Measurements from ENCODE around the gene USP17L24. TPM values are rescaled to one million over a fixed set of nuclear protein-coding genes. Genes with fewer than 3 reads are reported as not detected.
"Not testable (repeated sequence)": the region's sequence is repeated elsewhere in the genome, so short reads cannot be mapped to it uniquely, and the experiment has no call there.

USP17L24 gene, protein sequence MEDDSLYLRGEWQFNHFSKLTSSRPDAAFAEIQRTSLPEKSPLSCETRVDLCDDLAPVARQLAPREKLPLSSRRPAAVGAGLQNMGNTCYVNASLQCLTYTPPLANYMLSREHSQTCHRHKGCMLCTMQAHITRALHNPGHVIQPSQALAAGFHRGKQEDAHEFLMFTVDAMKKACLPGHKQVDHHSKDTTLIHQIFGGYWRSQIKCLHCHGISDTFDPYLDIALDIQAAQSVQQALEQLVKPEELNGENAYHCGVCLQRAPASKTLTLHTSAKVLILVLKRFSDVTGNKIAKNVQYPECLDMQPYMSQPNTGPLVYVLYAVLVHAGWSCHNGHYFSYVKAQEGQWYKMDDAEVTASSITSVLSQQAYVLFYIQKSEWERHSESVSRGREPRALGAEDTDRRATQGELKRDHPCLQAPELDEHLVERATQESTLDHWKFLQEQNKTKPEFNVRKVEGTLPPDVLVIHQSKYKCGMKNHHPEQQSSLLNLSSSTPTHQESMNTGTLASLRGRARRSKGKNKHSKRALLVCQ
- total RNA-seq: not detected

GRCh38 chr4:9324865-9325264 lies at the start of gene USP17L24:
USP17L24 (plus strand) TSS chr4:9325165; CDS start chr4:9325165, 0 bp downstream.
- CTCF ChIA-PET, POLR2A ChIA-PET: not testable (repeated sequence)

- POLR2A ChIA-PET, CTCF ChIA-PET: not testable (repeated sequence)
Observed at GRCh38 chr4:9324191-9324590, 774 bp upstream of the USP17L24 start.

- CTCF ChIA-PET, POLR2A ChIA-PET: not testable (repeated sequence)
Observed at GRCh38 chr4:9329611-9330010, 4.6 kb downstream of the USP17L24 start, which contains the start of gene USP17L25. USP17L25 (plus strand) TSS chr4:9329911; CDS start chr4:9329911, 0 bp downstream.

DNA sequence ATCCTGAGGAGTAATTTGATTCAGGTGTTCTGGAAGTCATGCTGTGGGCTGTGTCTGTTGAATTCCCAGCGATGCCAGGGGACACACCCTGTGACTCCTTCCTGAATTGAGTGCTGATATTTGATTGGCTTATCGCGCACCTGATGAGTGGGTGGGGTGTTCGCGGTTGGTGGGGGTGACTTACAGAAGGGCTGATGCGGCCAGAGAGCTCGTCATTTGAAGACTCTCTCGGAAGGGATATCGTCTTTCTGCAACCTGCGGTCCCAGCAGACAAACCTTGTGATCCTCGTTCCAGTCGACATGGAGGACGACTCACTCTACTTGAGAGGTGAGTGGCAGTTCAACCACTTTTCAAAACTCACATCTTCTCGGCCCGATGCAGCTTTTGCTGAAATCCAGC lies 9.4 kb downstream of the USP17L24 start, which contains the start of gene USP17L26:
TSS of gene USP17L26 (plus strand) at position 301 of the 400 bp plus-strand sequence. CDS start at position 301, 0 bp downstream.
- CTCF ChIA-PET, POLR2A ChIA-PET: not testable (repeated sequence)

DNA sequence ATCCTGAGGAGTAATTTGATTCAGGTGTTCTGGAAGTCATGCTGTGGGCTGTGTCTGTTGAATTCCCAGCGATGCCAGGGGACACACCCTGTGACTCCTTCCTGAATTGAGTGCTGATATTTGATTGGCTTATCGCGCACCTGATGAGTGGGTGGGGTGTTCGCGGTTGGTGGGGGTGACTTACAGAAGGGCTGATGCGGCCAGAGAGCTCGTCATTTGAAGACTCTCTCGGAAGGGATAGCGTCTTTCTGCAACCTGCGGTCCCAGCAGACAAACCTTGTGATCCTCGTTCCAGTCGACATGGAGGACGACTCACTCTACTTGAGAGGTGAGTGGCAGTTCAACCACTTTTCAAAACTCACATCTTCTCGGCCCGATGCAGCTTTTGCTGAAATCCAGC lies 14.1 kb downstream of the USP17L24 start, which contains the start of gene USP17L5:
TSS of gene USP17L5 (plus strand) at position 301 of the 400 bp plus-strand sequence. CDS start at position 301, 0 bp downstream.
- POLR2A ChIA-PET, CTCF ChIA-PET: not testable (repeated sequence)

DNA sequence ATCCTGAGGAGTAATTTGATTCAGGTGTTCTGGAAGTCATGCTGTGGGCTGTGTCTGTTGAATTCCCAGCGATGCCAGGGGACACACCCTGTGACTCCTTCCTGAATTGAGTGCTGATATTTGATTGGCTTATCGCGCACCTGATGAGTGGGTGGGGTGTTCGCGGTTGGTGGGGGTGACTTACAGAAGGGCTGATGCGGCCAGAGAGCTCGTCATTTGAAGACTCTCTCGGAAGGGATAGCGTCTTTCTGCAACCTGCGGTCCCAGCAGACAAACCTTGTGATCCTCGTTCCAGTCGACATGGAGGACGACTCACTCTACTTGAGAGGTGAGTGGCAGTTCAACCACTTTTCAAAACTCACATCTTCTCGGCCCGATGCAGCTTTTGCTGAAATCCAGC lies 18.9 kb downstream of the USP17L24 start, which contains the start of gene USP17L27:
TSS of gene USP17L27 (plus strand) at position 301 of the 400 bp plus-strand sequence. CDS start at position 301, 0 bp downstream.
- POLR2A ChIA-PET, CTCF ChIA-PET: not testable (repeated sequence)

DNA sequence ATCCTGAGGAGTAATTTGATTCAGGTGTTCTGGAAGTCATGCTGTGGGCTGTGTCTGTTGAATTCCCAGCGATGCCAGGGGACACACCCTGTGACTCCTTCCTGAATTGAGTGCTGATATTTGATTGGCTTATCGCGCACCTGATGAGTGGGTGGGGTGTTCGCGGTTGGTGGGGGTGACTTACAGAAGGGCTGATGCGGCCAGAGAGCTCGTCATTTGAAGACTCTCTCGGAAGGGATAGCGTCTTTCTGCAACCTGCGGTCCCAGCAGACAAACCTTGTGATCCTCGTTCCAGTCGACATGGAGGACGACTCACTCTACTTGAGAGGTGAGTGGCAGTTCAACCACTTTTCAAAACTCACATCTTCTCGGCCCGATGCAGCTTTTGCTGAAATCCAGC lies 23.6 kb downstream of the USP17L24 start, which contains the start of gene USP17L28:
TSS of gene USP17L28 (plus strand) at position 301 of the 400 bp plus-strand sequence. CDS start at position 301, 0 bp downstream.
- CTCF ChIA-PET, POLR2A ChIA-PET: not testable (repeated sequence)

DNA sequence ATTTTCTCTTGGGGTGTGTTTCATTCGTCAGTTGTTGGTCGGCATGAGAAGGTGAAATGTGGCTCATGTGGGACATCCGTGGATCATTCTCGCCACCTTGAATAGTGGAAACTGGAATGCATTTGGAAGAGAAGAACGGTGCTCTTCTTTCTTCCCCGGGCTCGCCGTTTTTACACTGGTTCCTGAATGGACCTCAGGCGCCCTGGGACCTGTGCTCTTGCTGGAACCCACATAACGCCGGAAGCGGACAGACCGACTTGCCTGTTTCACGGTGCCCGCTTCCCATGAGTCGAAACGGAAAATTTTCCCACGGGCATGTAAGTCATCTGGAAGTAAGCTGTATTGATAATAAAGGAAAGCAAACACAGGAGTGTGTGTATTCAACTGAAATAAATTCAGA lies 25.9 kb downstream of the USP17L24 start:
- POLR2A ChIA-PET, CTCF ChIA-PET: not testable (repeated sequence)

DNA sequence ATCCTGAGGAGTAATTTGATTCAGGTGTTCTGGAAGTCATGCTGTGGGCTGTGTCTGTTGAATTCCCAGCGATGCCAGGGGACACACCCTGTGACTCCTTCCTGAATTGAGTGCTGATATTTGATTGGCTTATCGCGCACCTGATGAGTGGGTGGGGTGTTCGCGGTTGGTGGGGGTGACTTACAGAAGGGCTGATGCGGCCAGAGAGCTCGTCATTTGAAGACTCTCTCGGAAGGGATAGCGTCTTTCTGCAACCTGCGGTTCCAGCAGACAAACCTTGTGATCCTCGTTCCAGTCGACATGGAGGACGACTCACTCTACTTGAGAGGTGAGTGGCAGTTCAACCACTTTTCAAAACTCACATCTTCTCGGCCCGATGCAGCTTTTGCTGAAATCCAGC lies 28.4 kb downstream of the USP17L24 start, which contains the start of gene USP17L29:
TSS of gene USP17L29 (plus strand) at position 301 of the 400 bp plus-strand sequence. CDS start at position 301, 0 bp downstream.
- POLR2A ChIA-PET, CTCF ChIA-PET: not testable (repeated sequence)

DNA sequence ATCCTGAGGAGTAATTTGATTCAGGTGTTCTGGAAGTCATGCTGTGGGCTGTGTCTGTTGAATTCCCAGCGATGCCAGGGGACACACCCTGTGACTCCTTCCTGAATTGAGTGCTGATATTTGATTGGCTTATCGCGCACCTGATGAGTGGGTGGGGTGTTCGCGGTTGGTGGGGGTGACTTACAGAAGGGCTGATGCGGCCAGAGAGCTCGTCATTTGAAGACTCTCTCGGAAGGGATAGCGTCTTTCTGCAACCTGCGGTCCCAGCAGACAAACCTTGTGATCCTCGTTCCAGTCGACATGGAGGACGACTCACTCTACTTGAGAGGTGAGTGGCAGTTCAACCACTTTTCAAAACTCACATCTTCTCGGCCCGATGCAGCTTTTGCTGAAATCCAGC lies 37.9 kb downstream of the USP17L24 start, which contains the start of gene USP17L30:
TSS of gene USP17L30 (plus strand) at position 301 of the 400 bp plus-strand sequence. CDS start at position 301, 0 bp downstream.
- CTCF ChIA-PET, POLR2A ChIA-PET: not testable (repeated sequence)

Other genes with a start within 250 kb of the USP17L24 start
- not detected for gene FAM90A26, start 154.8 kb upstream of the USP17L24 start, total RNA-seq
- not detected for gene USP17L10, start 114.5 kb upstream of the USP17L24 start, total RNA-seq
- gene USP17L11, start 109.8 kb upstream of the USP17L24 start, total RNA-seq: not detected
- not detected for gene USP17L12, start 105.0 kb upstream of the USP17L24 start, total RNA-seq
- not detected for gene USP17L13, start 100.3 kb upstream of the USP17L24 start, total RNA-seq
- gene USP17L15, start 90.8 kb upstream of the USP17L24 start, total RNA-seq: not detected
- not detected for gene USP17L17, start 81.3 kb upstream of the USP17L24 start, total RNA-seq
- gene USP17L18, start 76.5 kb upstream of the USP17L24 start, total RNA-seq: not detected
- gene USP17L19, start 71.8 kb upstream of the USP17L24 start, total RNA-seq: not detected
- not detected for gene USP17L20, start 67.0 kb upstream of the USP17L24 start, total RNA-seq
- not detected for gene USP17L21, start 62.3 kb upstream of the USP17L24 start, total RNA-seq
- not detected for gene USP17L22, start 57.5 kb upstream of the USP17L24 start, total RNA-seq
- not detected for gene USP17L25, start 4.7 kb downstream of the USP17L24 start, total RNA-seq
- gene USP17L26, start 9.5 kb downstream of the USP17L24 start, total RNA-seq: not detected
- gene USP17L5, start 14.2 kb downstream of the USP17L24 start, total RNA-seq: not detected
- gene USP17L27, start 19.0 kb downstream of the USP17L24 start, total RNA-seq: not detected
- gene USP17L28, start 23.7 kb downstream of the USP17L24 start, total RNA-seq: not detected
- gene USP17L29, start 28.5 kb downstream of the USP17L24 start, total RNA-seq: not detected
- not detected for gene USP17L30, start 38.0 kb downstream of the USP17L24 start, total RNA-seq
- not detected for gene DEFB131A, start 119.2 kb downstream of the USP17L24 start, total RNA-seq

Data from activated CD8-positive, alpha-beta memory T cell treated with anti-CD3 and anti-CD28 coated beads for 36 hours (primary cell).